Measurements from ENCODE around the gene SEMA3B. TPM values are rescaled to one million over a fixed set of nuclear protein-coding genes. Genes with fewer than 3 reads are reported as not detected.
"Not testable (repeated sequence)": the region's sequence is repeated elsewhere in the genome, so short reads cannot be mapped to it uniquely, and the experiment has no call there.

The SEMA3B gene
- total RNA-seq, 4 donors from 2014 or later: 37.4 to 66.6 (median 46.4) TPM

GRCh38 chr3:50278880-50279224 is 9.9 kb downstream of the SEMA3B start, which contains the start of gene LSMEM2:
LSMEM2 (plus strand) TSS chr3:50279087; CDS start chr3:50279114, 27 bp downstream.
- Histone ChIP-seq H3K27me3 (peaks cover 0 to 33% (median 5%) of the 10 kb centered on the region in 4 donors), H3K27ac (replicated peaks in 1 of 4) (peak within 1 kb of the TSS in 1 of 4 donors; percentile 22), H3K36me3 (peaks cover 0 to 20% (median 9%) of the 10 kb centered on the region in 4 donors), H3K4me3 (no peak within 1 kb of the TSS), H3K9me3 (no peaks in the 10 kb centered on the region), H3K4me1 (peaks cover 17 to 36% (median 30%) of the 10 kb centered on the region in 4 donors)
- TF ChIP-seq EP300 (IDR thresholded peaks at IDR 0.05): no peak
- no peak for TF ChIP-seq POLR2AphosphoS5 (IDR thresholded peaks at IDR 0.05)
- no peak for TF ChIP-seq CTCF (IDR thresholded peaks at IDR 0.05)
- no peak for TF ChIP-seq POLR2A (IDR thresholded peaks at IDR 0.05; ENCODE audit: low read depth)
- intact Hi-C loops (cut with DNase I): no loop called here
- DNase-seq (ENCODE audit: extremely low spot score): no peak
- WGBS: no CpG with 5 or more reads among the region's 2 CpGs

- TF ChIP-seq CTCF (IDR thresholded peaks at IDR 0.05) (no peak), POLR2A (IDR thresholded peaks at IDR 0.05; ENCODE audit: low read depth) (no peak), EP300 (IDR thresholded peaks at IDR 0.05) (no peak), POLR2AphosphoS5 (IDR thresholded peaks at IDR 0.05) (no peak)
Measured at GRCh38 chr3:50279255-50280016, 10.5 kb downstream of the SEMA3B start.

GRCh38 chr3:50284121-50284520 is 15.2 kb downstream of the SEMA3B start:
- peaks cover 3 to 15% (median 4%) of the 10 kb centered on the region in 4 donors for H3K4me1 ChIP-seq
- H3K27ac ChIP-seq (replicated peaks in 1 of 4); DNase-seq (ENCODE audit: extremely low spot score); H3K4me3 ChIP-seq; H3K27me3 ChIP-seq; H3K9me3 ChIP-seq; intact Hi-C loops (cut with DNase I): not testable (repeated sequence)
- peaks cover 16 to 33% (median 29%) of the 10 kb centered on the region in 4 donors for H3K36me3 ChIP-seq
- WGBS: 78% methylated on average over 6 of the region's 6 CpGs

More at GRCh38 chr3:50279255-50280016, 10.5 kb downstream of the SEMA3B start:
- Histone ChIP-seq H3K27ac (replicated peaks in 1 of 4) (peak overlapping the region in 1 of 4 donors; percentile 22), H3K4me3 (no peak overlapping the region), H3K9me3 (no peaks in the 10 kb centered on the region), H3K4me1 (peaks cover 11 to 30% (median 24%) of the 10 kb centered on the region in 4 donors), H3K27me3 (peaks cover 0 to 27% (median 4%) of the 10 kb centered on the region in 4 donors), H3K36me3 (peaks cover 0 to 20% (median 9%) of the 10 kb centered on the region in 4 donors)
- DNase-seq (ENCODE audit: extremely low spot score): no peak
- intact Hi-C loops (cut with DNase I): no loop called here
- WGBS: 96% methylated on average over 8 of the region's 8 CpGs

GRCh38 chr3:50286322-50287227 is 17.6 kb downstream of the SEMA3B start:
- H3K27me3 ChIP-seq: no peaks in the 10 kb centered on the region
- no peak overlapping the region for H3K27ac ChIP-seq (replicated peaks in 1 of 4)
- H3K4me3 ChIP-seq: no peak overlapping the region
- H3K36me3 ChIP-seq: peaks cover 30 to 48% (median 43%) of the 10 kb centered on the region in 4 donors
- H3K9me3 ChIP-seq: no peaks in the 10 kb centered on the region
- peaks cover 14 to 26% (median 18%) of the 10 kb centered on the region in 4 donors for H3K4me1 ChIP-seq
- TF ChIP-seq POLR2A (IDR thresholded peaks at IDR 0.05; ENCODE audit: low read depth): no peak
- TF ChIP-seq EP300 (IDR thresholded peaks at IDR 0.05): no peak
- TF ChIP-seq POLR2AphosphoS5 (IDR thresholded peaks at IDR 0.05): no peak
- TF ChIP-seq CTCF (IDR thresholded peaks at IDR 0.05): no peak
- 78% methylated on average over 20 of the region's 28 CpGs for WGBS
- DNase-seq (ENCODE audit: extremely low spot score): no peak
- intact Hi-C loops (cut with DNase I): no loop called here

- TF ChIP-seq EP300 (IDR thresholded peaks at IDR 0.05) (no peak), POLR2AphosphoS5 (IDR thresholded peaks at IDR 0.05) (no peak), CTCF (IDR thresholded peaks at IDR 0.05) (no peak), POLR2A (IDR thresholded peaks at IDR 0.05; ENCODE audit: low read depth) (no peak)
- Histone ChIP-seq H3K9me3 (no peaks in the 10 kb centered on the region), H3K36me3 (peaks cover 30 to 48% (median 43%) of the 10 kb centered on the region in 4 donors), H3K27ac (replicated peaks in 1 of 4) (no peak overlapping the region), H3K27me3 (no peaks in the 10 kb centered on the region), H3K4me3 (no peak overlapping the region), H3K4me1 (peaks cover 17 to 28% (median 21%) of the 10 kb centered on the region in 4 donors)
- no peak for DNase-seq (ENCODE audit: extremely low spot score)
- WGBS: 100% methylated on average over 1 of the region's 1 CpG
- intact Hi-C loops (cut with DNase I): no loop called here
Measured at GRCh38 chr3:50287262-50287661, 18.3 kb downstream of the SEMA3B start.

All from esophagus muscularis mucosa (tissue), 4 donors.